Neuronal stem cell (in vitro differentiated cells): ENCODE data around the gene GLOD4.

Source experiments
- DNase-seq: peaks from one replicate; pipeline ENCODE4 v3.0.0-alpha.2; 2013; ENCODE audit warnings: low spot score
- H2AFZ ChIP-seq: one replicate; pipeline ENCODE4 v1.6.1; 2013; ENCODE audit warnings: mild to moderate bottlenecking, low read length, inconsistent platforms
- H2AK5ac ChIP-seq: 2 replicates; pipeline ENCODE4 v1.6.1; 2013; ENCODE audit warnings: low read depth, mild to moderate bottlenecking, inconsistent platforms, low read length, moderate library complexity, mixed read lengths
- H2BK120ac ChIP-seq: 2 replicates; pipeline ENCODE4 v1.6.1; 2013; ENCODE audit warnings: low read depth, mild to moderate bottlenecking, inconsistent platforms, low read length, moderate library complexity, mixed read lengths
- H2BK12ac ChIP-seq: one replicate; pipeline ENCODE4 v1.6.1; 2013; ENCODE audit warnings: low read length, inconsistent platforms
- H2BK15ac ChIP-seq: 2 replicates; pipeline ENCODE4 v1.6.1; 2013; ENCODE audit warnings: mild to moderate bottlenecking, low read length, inconsistent platforms, mixed read lengths
- H2BK5ac ChIP-seq: one replicate; pipeline ENCODE4 v1.6.1; 2013; ENCODE audit warnings: inconsistent platforms, mild to moderate bottlenecking, low read length, moderate library complexity
- H3K14ac ChIP-seq: one replicate; pipeline ENCODE4 v1.6.1; 2013; ENCODE audit warnings: low read length, inconsistent platforms
- H3K18ac ChIP-seq: 2 replicates; pipeline ENCODE4 v1.6.1; 2013; ENCODE audit warnings: low read length, inconsistent platforms
- H3K23ac ChIP-seq: 2 replicates; pipeline ENCODE4 v1.6.1; 2013; ENCODE audit warnings: low read depth, mild to moderate bottlenecking, mixed read lengths, low read length, inconsistent platforms; ENCODE audit not compliant: poor library complexity
- H3K27ac ChIP-seq: replicated peaks from 3 replicates; pipeline ENCODE4 v1.5.1; 2013; ENCODE audit warnings: low read length, inconsistent platforms
- H3K27me3 ChIP-seq, 3 experiments: 2 replicates each; pipeline ENCODE4 v1.6.1; 2013; ENCODE audit warnings: low read length in 3 of 3, mild to moderate bottlenecking in 2 of 3, inconsistent platforms in 1 of 3, low read depth in 1 of 3, mixed read lengths in 1 of 3, moderate library complexity in 1 of 3; ENCODE audit not compliant: control insufficient read depth in 3 of 3, insufficient read depth in 3 of 3
- H3K36me3 ChIP-seq, 2 donors: replicated peaks in 1 of 2; 2 replicates each; pipeline ENCODE4 v1.6.1; 2013; ENCODE audit warnings: low read length in 2 of 2; ENCODE audit not compliant: control insufficient read depth in 2 of 2, insufficient read depth in 2 of 2
- H3K4ac ChIP-seq: 2 replicates; pipeline ENCODE4 v1.6.1; 2013; ENCODE audit warnings: inconsistent platforms, mild to moderate bottlenecking, low read length, moderate library complexity
- H3K4me1 ChIP-seq, 2 donors: 1 replicate in 1 of 2; 2 replicates in 1 of 2; pipeline ENCODE4 v1.6.1; 2013; ENCODE audit warnings: low read length in 2 of 2, low read depth in 1 of 2; ENCODE audit not compliant: control insufficient read depth in 2 of 2, insufficient read depth in 1 of 2
- H3K4me2 ChIP-seq: one replicate; pipeline ENCODE4 v1.6.1; 2013; ENCODE audit warnings: mild to moderate bottlenecking, low read length, inconsistent platforms; ENCODE audit not compliant: insufficient read depth, poor library complexity, severe bottlenecking
- H3K4me3 ChIP-seq, 2 donors: 2 replicates each; pipeline ENCODE4 v1.5.1; 2013; ENCODE audit warnings: low read length in 2 of 2, mild to moderate bottlenecking in 2 of 2, inconsistent platforms in 1 of 2, moderate library complexity in 1 of 2
- H3K79me1 ChIP-seq: one replicate; pipeline ENCODE4 v1.6.1; 2013; ENCODE audit warnings: low read depth, mild to moderate bottlenecking, inconsistent platforms, low read length, moderate library complexity
- H3K9ac ChIP-seq: one replicate; pipeline ENCODE4 v1.6.1; 2013; ENCODE audit warnings: mild to moderate bottlenecking, low read depth, low read length, inconsistent platforms; ENCODE audit not compliant: poor library complexity
- H3K9me3 ChIP-seq, 2 donors: replicated peaks in 1 of 2; 2 replicates each; pipeline versions ENCODE3 to v1.6.1; 2013; ENCODE audit warnings: low read length in 2 of 2, mild to moderate bottlenecking in 2 of 2, inconsistent platforms in 1 of 2, low read depth in 1 of 2, mixed read lengths in 1 of 2, moderate library complexity in 1 of 2; ENCODE audit not compliant: control insufficient read depth in 2 of 2, insufficient read depth in 1 of 2
- H4K8ac ChIP-seq: one replicate; pipeline ENCODE4 v1.6.1; 2013; ENCODE audit warnings: low read depth, mild to moderate bottlenecking, inconsistent platforms, low read length, moderate library complexity
- H4K91ac ChIP-seq: one replicate; pipeline ENCODE4 v1.6.1; 2013; ENCODE audit warnings: low read length, low read depth, mild to moderate bottlenecking, inconsistent platforms; ENCODE audit not compliant: poor library complexity
- WGBS, 2 donors: extraction: QIAGEN DNeasy Blood & Tissue Kit; methylation state at CpG; one replicate each; pipeline ENCODE4 v1.1.7; 2013; ENCODE audit warnings: missing lambda C conversion rate in 2 of 2, mixed read lengths in 1 of 2; ENCODE audit not compliant: insufficient read length in 2 of 2, insufficient replicate concordance in 1 of 2; ENCODE audit errors: extremely low coverage in 2 of 2; 5-methylcytosine and 5-hydroxymethylcytosine counted together

GLOD4 gene

GRCh38 chr17:795721-796120, 13.6 kb upstream of the GLOD4 start:
- Histone ChIP-seq H2BK5ac (no peak overlapping the region), H3K4ac (no peak overlapping the region), H2BK12ac (no peak overlapping the region), H3K4me2 (no peak overlapping the region), H2AFZ (no peak overlapping the region), H3K27me3 (no peaks in the 10 kb centered on the region), H2BK120ac (no peak overlapping the region), H3K36me3 (peaks cover 31 to 77% of the 10 kb centered on the region in 2 donors), H3K27ac (no peak overlapping the region), H3K23ac (no peak overlapping the region), H3K18ac (no peak overlapping the region), H3K4me3 (no peak overlapping the region), H3K9me3 (no peaks in the 10 kb centered on the region), H4K8ac (no peak overlapping the region), H3K79me1 (peaks cover 4% of the 10 kb centered on the region), H4K91ac (no peak overlapping the region), H2BK15ac (peak overlapping the region; percentile 63), H3K9ac (peak overlapping the region; percentile 54), H3K4me1 (peaks cover 7 to 12% of the 10 kb centered on the region in 2 donors), H3K14ac (no peak overlapping the region), H2AK5ac (no peak overlapping the region)
- no peak for DNase-seq
- no CpG with 5 or more reads among the region's 9 CpGs for WGBS, 2 donors

- H3K79me1 ChIP-seq, result peaks cover 4% of the 10 kb centered on the region
- no peak overlapping the region for H3K9ac ChIP-seq
- peak overlapping the region; percentile 31 for H2BK12ac ChIP-seq
- H3K14ac ChIP-seq, result no peak overlapping the region
- no peak overlapping the region for H3K4me2 ChIP-seq
- no peaks in the 10 kb centered on the region for H3K27me3 ChIP-seq
- DNase-seq, result no peak
- no peaks in the 10 kb centered on the region for H3K9me3 ChIP-seq
- H3K4me1 ChIP-seq, result peaks cover 7 to 12% of the 10 kb centered on the region in 2 donors
- no peak overlapping the region for H2BK120ac ChIP-seq
- peak overlapping the region; percentile 63 for H2BK15ac ChIP-seq
- peak overlapping the region; percentile 1 for H3K18ac ChIP-seq
- H3K4me3 ChIP-seq, result no peak overlapping the region
- peak overlapping the region; percentile 84 for H2BK5ac ChIP-seq
- no peak overlapping the region for H4K91ac ChIP-seq
- no peak overlapping the region for H3K4ac ChIP-seq
- peak overlapping the region; percentile 41 for H2AK5ac ChIP-seq
- WGBS, 2 donors, result no CpG with 5 or more reads among the region's 14 CpGs
- no peak overlapping the region for H3K23ac ChIP-seq
- H3K27ac ChIP-seq, result no peak overlapping the region
- no peak overlapping the region for H4K8ac ChIP-seq
- H2AFZ ChIP-seq, result no peak overlapping the region
- peaks cover 28 to 74% of the 10 kb centered on the region in 2 donors for H3K36me3 ChIP-seq
Measured at GRCh38 chr17:795276-795675, 13.2 kb upstream of the GLOD4 start.

GRCh38 chr17:794876-795275, 12.8 kb upstream of the GLOD4 start:
- Histone ChIP-seq H3K27ac (no peak overlapping the region), H4K91ac (no peak overlapping the region), H3K4me3 (no peak overlapping the region), H3K4ac (no peak overlapping the region), H3K4me2 (no peak overlapping the region), H3K23ac (no peak overlapping the region), H3K27me3 (no peaks in the 10 kb centered on the region), H3K79me1 (peaks cover 4% of the 10 kb centered on the region), H3K14ac (no peak overlapping the region), H3K36me3 (peaks cover 29 to 74% of the 10 kb centered on the region in 2 donors), H2BK12ac (no peak overlapping the region), H3K9ac (no peak overlapping the region), H2AK5ac (peak overlapping the region; percentile 41), H2BK5ac (peak overlapping the region; percentile 84), H3K4me1 (peaks cover 7 to 12% of the 10 kb centered on the region in 2 donors), H2AFZ (no peak overlapping the region), H4K8ac (no peak overlapping the region), H3K9me3 (no peaks in the 10 kb centered on the region), H3K18ac (no peak overlapping the region), H2BK120ac (no peak overlapping the region), H2BK15ac (peak overlapping the region; percentile 63)
- DNase-seq, result peak; percentile 70
- no CpG with 5 or more reads among the region's 18 CpGs for WGBS, 2 donors

- H3K9me3 ChIP-seq, result no peaks in the 10 kb centered on the region
- H2BK5ac ChIP-seq, result no peak overlapping the region
- no peak overlapping the region for H3K18ac ChIP-seq
- H2AFZ ChIP-seq, result no peak overlapping the region
- H3K79me1 ChIP-seq, result peaks cover 4% of the 10 kb centered on the region
- no peak overlapping the region for H2BK15ac ChIP-seq
- no peak overlapping the region for H2BK120ac ChIP-seq
- no peak overlapping the region for H3K14ac ChIP-seq
- DNase-seq, result no peak
- no CpG with 5 or more reads among the region's 9 CpGs for WGBS, 2 donors
- H3K9ac ChIP-seq, result no peak overlapping the region
- no peak overlapping the region for H4K91ac ChIP-seq
- no peak overlapping the region for H2BK12ac ChIP-seq
- no peak overlapping the region for H3K23ac ChIP-seq
- no peak overlapping the region for H4K8ac ChIP-seq
- peaks cover 3 to 12% of the 10 kb centered on the region in 2 donors for H3K4me1 ChIP-seq
- no peak overlapping the region for H3K4me2 ChIP-seq
- no peak overlapping the region for H3K4ac ChIP-seq
- no peak overlapping the region for H3K27ac ChIP-seq
- no peak overlapping the region for H2AK5ac ChIP-seq
- no peak overlapping the region for H3K4me3 ChIP-seq
- peaks cover 36 to 76% of the 10 kb centered on the region in 2 donors for H3K36me3 ChIP-seq
- no peaks in the 10 kb centered on the region for H3K27me3 ChIP-seq
Measured at GRCh38 chr17:792277-792676, 10.2 kb upstream of the GLOD4 start.
